ENCODE data around the gene TTC39B.
"Not testable (repeated sequence)": the region's sequence is repeated elsewhere in the genome, so short reads cannot be mapped to it uniquely, and the experiment has no call there.

- TF ChIP-seq KDM5A (IDR thresholded peaks at IDR 0.05; ENCODE audit: low read length); ATF2 (IDR thresholded peaks at IDR 0.05; ENCODE audit: low read length); RFX5 (IDR thresholded peaks at IDR 0.05; ENCODE audit: borderline replicate concordance, low read depth, low read length); POU5F1 (IDR thresholded peaks at IDR 0.05; ENCODE audit: low read depth, low read length); POLR2AphosphoS5 (IDR thresholded peaks at IDR 0.05; ENCODE audit: low read depth, low read length); CTCF (IDR thresholded peaks at IDR 0.05; ENCODE audit: control extremely low read depth in 1 of 3, insufficient read depth in 1 of 3, low read depth in 1 of 3, low read length in 3 of 3); BRCA1 (IDR thresholded peaks at IDR 0.05; ENCODE audit: low read depth, low read length); BCL11A (IDR thresholded peaks at IDR 0.05; ENCODE audit: low read depth in 2 of 2, low read length in 2 of 2); POLR2A (IDR thresholded peaks at IDR 0.05; ENCODE audit: control extremely low read depth in 1 of 2, low read depth in 2 of 2, low read length in 2 of 2); USF2 (IDR thresholded peaks at IDR 0.05; ENCODE audit: low read length); EGR1 (IDR thresholded peaks at IDR 0.05; ENCODE audit: borderline replicate concordance, low read depth, low read length); CREB1 (IDR thresholded peaks at IDR 0.05): not testable (repeated sequence)
Measured at GRCh38 chr9:15319661-15320060, 12.6 kb upstream of the TTC39B start.

Data from H1 (cell line).